GM11168 (cell line): Measurements from ENCODE around the gene ZNF532.
"Not testable (repeated sequence)": the region's sequence is repeated elsewhere in the genome, so short reads cannot be mapped to it uniquely, and the experiment has no call there.

ENCODE experiments used
- in situ Hi-C: fragments of 300-500 bp; cut with MboI; formaldehyde crosslinking; loops from one replicate; pipeline ENCODE4 v1.12.0; 2022; ENCODE audit warnings: low sequenced_read_pairs; ENCODE audit not compliant: unreplicated experiment

Gene ZNF532

DNA sequence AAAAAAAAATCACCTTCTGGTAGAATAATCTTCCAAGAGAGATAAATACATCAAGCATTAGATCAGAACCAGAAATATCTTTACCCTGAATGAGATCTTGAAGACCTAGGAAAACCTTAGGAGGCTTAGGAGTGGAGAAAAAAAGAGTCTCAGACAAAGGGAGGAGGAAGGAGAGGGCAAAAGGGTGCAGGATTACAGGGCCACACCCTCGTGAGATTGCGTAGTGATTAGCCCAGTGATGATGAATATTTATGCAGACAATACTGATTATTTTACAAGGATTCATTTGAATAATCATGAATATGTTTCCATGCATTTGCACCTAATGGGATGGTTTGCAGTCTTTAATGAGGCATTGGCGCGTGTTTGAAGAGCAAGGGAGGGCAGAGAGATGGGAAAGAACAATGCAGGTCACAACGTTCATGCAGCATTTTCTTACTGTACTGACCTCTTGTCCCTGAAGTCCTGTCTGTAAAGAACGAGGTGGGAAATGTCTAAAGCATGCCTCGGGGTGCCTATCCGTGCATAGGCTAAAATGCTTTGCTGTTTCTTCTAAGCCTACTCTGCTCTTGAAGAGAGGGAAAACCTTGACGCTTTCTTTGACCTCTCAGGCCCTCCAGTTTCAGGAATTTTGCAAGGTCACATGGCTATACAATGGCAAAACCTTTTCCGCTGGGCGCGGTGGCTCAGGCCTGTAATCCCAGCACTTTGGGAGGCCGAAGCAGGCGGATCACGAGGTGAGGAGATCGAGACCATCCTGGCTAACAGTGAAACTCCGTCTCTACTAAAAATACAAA is 18.6 kb upstream of the ZNF532 start:
- in situ Hi-C loops: no loop called here

DNA sequence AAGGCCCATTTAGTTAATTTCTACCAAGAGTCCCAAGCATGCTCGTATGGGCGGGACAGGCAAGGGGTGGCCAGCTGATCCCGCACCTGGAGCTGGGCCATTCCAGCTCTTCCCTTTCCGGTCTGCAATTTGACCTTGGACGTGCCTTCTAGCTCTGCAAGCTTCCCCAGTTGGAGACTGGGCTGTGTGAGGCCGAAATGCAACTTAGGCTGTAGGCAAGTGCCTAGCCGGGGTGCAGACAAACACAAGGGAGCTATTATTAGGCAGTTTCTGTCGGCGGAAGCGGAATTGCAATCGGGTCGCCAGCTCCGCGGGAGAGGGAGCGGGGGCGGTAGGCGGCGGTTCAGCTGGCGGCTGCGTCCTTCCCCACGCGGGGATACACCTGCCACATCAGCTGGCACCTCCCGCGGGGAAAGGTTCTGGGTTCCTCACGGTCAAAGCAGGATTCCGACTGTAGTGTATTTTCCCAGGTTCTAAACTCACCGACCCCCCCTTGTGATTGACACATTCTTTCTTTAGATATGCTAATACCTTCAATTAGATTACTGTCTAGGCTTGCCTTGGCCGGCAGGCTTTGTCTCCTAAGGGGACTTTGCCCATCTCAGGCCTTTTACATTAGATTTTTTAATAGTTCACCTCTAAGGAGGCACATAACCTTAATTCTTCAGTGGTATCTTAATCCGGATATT is 17.1 kb upstream of the ZNF532 start:
- in situ Hi-C loops: no loop called here

DNA sequence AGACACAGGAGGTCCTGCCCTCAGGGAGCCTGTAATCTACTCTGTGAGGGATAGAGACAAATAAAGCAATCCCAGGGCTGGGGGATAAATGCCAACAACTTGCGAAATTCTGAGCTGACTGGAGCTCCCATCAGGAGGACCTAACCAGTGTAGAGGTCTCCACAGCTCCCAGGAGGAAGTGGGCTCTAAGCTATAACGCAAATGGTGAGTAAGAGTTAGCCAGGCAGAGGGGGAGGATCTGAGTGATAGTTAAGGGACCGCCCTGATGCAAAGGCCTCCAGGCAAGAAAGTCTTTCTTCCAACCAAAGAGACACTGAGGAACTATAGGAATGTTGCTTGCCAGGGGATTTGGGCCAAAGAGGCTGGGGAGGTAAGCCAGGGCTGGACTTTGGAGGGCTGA is 16.0 kb upstream of the ZNF532 start:
- in situ Hi-C loops: no loop called here

DNA sequence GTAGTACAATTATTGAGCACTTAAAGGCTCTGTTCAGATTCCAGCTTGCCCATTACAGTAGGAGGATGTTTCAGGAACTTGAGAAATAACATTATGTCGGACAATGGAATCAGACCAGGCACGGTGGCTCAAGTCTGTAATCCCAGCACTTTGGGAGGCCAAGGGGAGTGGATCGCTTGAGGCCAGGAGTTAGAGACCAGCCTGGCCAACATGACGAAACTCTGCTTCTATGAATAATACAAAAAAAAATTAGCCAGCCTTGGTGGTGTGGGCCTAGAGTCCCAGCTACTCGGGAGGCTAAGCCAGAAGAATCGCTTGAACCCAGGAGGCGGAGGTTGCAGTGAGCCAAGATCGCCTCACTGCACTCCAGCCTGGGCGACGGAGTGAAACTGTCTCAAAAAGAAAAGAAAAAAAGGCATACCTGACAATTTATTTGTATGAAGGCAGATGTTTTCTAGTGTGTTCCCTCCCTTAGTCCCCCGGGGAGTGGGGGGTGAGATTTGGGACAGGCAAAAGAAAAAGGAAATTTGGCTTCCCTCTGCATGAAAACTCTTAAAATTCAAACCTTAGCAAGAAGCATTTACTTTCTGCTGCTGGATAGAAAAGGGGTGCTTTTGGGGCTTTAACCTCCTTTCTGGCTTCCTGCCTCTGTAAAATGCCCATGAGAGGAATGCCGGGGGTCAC is 13.7 kb upstream of the ZNF532 start:
- in situ Hi-C loops: no loop called here

DNA sequence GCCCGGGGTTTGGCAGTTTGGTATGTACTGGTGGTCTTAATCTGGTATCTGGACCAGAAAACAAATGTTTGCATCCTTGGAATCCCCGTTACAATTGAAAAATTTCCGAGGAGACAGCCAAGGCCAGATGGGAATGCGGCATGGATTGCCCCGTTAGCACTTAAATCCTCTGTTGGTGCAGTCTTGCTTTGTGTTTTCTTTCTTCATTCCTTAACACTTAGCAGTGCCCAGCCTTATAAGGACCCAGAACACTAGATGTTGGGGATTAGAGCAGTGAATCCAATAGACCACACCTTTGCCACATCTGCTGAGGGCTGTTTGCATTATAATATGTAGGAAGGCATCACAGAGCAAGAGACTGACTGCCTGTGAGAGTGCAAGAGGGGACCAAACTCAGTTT is 12.8 kb upstream of the ZNF532 start:
- in situ Hi-C loops: no loop called here

DNA sequence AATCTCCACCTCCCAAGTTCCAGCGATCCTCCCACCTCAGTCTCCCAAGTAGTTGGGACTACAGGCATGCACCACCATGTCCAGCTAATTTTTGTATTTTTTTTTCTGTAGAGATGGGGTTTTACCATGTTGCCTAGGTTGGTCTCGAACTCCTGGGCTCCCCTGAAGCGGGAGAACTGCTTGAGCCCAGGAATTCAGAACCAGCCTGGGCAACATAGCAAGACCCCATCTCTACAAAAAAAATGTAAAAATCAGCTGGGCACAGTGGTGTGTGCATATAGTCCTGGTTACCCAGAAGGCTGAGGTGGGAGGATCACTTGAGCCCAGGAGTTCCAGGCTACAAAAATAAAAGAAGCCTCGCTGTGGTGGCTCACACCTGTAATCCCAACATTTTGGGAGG is 12.0 kb upstream of the ZNF532 start:
- in situ Hi-C loops: no loop called here

DNA sequence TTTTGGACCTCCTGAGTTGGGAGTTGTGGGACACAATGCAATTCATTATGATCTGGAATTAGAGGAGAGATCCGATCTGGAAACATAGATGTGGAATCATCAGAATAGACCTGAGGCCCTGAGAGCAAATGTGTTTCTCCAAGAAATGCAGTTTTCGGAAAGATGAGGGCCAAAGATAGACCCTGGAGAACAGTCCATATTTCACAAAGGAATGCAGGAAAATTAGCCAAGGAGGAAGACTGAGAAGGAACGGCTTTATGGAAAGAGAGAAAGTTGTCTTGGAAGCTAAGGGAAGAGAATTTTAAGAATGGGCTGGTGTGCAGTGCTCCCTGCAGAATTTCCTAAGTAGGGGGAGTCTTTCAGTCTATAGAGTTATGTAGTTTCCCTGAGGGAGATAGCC is 11.1 kb upstream of the ZNF532 start:
- in situ Hi-C loops: no loop called here

DNA sequence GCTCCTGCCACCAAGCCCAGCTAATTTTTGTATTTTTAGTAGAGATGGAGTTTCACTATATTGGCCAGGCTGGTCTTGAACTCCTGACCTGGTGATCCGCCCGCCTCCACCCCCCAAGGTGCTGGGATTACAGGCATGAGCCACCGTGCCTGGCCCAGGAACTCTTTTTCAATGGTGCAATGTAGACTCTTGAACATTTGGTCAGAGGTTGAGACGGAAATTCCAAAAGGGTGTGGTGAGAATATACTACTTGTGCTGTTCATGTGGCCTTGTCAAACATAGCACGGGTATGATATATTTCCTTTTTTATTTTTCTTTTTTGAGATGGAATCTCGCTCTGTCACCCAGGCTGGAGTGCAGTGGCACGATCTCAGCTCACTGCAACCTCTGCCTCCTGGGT is 9.2 kb upstream of the ZNF532 start:
- in situ Hi-C loops: not testable (repeated sequence)

DNA sequence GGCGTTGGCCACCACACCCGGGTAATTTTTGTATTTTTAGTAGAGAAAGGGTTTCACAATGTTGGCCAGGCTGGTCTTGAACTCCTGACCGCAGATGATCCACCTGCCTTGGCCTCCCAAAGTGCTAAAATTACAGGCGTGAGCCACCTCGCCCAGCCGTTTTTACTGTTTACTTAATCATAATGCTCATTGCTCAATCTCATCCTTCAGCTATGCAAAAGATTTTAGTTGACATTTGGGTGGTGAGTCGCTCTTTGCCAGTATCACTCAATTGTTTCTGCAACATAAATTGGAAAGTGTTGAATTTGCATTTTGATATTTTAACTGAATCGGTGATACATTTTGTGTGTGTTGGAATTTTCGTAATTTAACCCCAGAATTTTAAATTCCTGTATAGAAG is 7.8 kb upstream of the ZNF532 start:
- in situ Hi-C loops: no loop called here

DNA sequence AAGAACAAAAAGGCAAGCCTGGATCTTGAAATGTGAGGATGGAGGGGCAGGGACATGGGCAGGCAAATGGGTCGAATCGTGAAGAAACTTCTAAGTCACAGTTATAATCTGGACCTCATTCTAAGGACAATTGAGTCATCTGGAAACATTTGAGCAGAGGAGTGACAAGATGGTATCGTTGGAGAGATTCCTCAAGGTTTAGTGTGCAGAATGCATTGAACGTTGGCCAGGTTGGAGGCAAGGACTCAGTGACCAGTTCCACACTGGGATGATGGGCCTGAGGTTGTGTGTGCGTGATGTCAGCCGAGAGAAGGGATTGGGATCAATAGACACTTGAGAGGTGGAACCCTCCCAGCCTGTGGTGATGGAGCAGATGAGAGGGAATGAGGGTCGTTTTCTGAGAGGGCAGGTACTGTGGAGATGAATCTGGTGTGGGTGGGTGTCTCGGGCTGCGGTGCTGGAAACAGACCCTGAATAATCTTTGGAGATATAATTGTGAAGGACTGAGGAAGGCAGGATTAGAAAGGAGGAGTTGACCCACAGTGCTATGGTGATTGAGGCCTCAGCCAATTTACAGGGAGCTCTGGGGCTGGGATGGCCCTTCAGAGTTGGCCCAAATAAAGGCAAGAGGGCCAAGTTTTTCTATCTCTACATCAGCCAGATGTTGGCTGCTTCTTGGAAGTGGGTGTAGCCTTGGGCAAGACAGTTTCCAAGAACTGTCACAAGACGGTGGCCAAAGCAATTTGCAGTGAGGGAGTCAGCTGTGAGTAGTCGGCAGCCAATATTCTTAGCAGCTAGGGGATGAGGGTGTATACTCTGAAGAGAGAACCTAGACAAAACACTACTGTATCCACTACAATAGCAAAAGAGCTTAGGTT is 5.8 kb upstream of the ZNF532 start:
- in situ Hi-C loops: no loop called here

DNA sequence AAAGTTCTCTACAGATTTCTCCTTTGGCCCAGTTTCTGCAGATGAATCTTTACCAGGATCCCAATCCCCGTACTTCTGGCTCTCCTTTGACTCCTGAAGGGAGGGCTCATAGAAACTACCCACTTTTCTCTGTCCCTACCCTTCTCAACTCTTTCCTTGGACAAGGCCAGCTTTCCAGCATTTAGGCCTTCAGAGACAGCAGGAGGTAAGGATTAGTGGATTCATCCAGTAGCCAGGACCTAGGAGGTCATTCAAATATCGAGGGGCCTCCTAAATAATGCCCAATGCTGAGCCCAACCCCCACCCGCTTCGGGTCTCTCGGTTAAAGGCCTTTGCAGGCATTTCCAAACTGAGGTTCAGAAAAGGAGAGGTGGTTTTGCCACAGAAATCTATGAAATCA is 4.8 kb upstream of the ZNF532 start:
- in situ Hi-C loops: no loop called here

DNA sequence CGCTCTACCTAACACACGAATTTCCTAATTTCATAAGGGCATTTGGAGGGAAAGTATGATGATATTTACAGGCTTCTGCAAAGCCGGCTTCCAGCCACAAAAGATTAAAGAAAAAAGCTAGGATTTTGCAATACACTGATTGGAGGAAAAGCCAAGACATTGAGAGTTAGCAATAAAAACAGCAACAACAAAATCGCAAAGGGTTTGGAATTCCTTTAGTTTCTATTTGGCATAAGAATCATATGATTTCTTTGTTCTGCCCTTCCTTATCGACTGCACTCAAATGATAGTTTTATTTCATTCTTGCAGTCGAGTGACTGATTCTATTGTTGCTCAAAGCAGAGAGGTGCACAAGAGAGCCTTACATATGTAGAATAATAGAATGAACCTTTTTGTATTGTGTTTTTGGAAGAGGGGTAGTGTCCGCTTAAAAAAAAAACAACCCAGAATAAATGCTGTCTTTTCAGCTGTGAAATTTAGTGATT is 3.9 kb upstream of the ZNF532 start:
- in situ Hi-C loops: no loop called here

DNA sequence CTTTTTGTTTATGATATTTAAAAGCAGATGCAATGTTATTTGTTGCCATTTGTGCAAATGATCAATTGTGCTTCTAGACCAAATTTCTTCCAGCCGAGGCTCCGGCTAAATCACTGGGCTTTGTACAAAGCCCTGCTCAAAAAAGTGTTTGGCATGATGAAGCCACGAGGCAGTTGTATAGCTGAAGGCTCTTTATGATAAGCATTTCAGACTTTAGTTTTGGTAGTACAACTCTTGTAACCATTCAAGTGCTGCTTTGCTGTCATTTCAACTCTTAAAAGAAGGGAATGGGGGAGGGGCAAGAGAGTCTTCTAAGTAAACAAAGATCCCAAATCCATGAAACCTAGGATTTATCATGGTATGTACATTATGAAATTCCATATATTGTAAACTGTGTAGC is 3.3 kb upstream of the ZNF532 start:
- in situ Hi-C loops: no loop called here

DNA sequence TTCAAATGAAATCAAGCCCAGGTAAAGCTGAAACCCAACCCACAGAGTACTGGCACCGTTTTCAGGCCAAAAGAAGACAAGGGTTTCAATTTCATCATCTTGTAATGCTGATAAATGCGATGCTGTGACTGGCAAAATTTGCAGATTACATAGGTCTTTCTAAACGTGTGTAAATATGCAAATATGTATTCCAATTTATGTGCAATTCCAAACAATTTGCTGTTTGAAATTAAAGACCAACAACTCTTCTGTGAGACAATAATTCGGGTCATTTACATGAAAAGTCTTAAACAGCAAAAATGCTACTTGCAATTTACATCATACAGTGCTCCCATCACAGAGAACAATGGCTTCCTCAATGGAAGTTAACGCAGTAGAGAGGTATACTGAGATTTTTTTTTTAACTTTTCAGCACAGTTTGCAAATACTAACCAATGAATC is 2.8 kb upstream of the ZNF532 start:
- in situ Hi-C loops: no loop called here

DNA sequence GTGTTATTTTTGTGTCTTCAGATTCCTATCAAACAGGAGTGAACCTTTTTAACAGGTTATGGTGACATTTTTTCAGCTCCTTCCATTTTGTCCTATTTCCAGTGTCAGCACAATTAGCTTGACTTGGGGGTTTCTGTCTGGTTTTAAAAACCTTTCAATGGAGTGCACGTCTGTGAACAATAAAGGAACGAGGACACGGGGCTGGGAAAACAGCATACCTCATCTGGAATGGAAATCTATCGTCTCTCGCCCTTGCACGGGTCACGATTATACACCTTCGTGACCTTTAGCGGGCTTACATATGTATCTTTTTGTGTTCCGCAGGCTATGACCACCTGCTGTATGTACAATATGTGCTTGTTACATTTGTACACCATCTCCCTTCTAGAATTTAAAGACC is 2.3 kb upstream of the ZNF532 start:
- in situ Hi-C loops: no loop called here

DNA sequence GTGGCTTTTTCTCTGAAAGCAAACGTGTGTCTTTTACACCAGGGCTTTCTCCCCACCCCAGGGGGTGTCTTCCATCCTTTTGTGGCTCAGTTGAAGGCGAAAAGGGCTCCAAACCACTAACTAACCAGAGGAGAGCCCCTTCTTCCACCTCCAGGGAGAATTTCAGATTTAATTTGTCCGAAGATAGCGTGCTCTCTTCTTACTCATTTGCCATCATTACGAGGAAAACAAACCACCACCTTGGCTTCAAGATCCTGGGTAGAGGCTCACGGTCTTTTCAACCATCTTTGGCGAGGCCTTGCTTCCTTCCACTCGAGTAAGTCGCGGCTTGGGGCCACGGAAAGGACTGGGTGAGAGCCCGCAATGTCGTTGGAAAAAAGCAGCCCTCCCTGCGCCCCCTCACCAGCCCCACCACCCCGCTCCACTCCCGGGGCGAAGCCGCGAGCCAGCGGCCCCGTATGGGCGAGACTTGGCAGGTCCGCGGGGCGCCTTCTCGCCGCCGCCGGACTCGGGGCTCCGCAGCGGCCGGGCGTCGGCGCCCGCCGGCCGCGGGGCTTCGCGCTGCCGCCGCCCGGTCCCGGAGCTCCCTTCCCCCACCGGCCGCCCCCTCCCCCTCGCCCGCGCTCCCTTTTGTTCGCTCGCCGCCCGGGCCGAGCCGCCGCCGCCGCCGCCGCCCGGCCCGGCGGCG is 1.7 kb upstream of the ZNF532 start:
- in situ Hi-C loops: no loop called here

DNA sequence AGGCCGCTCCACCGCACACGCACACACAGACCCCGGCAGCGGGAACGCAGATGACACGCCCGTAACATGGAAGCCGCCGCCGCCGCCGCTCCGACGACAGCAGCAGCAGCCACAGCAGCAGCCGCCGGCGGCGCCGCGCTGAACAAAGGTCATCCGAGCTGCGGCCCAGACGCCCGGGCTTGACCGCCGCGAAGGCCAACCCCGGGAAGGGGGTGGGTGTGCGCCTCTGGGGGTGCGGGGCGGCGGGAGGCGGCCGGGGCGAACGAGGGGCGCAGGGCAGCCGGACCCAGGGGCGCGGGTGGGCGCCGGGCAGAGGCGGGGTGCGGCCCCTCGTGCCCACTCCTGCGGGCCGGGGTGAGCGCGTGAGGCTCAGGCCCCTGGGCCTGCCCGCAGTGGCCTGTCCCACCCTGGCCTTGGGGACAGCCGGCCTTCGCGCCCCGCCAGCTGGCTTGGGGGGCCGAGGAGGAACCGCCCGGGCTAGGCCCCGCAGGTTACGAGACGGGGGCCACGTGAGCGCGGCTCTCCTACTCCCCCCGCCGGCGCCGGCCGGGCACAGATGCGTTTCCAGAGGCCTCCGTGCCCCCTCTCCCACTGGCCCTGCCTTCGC is 1.0 kb upstream of the ZNF532 start:
- in situ Hi-C loops: no loop called here

DNA sequence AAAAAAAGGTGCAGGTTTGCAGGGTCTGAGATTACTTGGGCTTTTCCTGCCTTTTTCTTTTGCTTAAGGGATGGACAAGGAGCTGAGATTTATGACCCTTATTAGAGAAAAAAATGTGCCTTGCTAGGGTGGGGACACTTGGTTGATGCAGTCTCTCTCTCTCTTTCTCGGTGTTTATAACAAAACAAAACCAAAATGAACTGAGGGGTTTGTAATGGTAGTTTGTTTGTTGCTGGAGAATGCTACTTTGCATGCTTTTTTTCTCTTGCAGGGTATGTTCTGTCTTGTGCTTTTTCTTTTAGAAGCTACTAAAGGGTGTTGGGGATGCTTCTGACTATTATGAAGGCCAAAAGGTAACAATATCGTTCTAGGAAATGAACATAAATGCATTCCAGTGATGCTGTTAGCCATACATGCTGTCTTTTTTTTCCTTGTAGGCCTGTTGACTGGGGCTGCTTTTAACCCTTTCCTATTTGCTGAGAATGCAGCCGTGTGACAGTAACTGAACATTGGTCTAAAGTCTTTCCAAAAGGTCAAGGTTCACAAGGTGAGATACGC is 435 bp downstream of the ZNF532 start:
- in situ Hi-C loops: no loop called here

DNA sequence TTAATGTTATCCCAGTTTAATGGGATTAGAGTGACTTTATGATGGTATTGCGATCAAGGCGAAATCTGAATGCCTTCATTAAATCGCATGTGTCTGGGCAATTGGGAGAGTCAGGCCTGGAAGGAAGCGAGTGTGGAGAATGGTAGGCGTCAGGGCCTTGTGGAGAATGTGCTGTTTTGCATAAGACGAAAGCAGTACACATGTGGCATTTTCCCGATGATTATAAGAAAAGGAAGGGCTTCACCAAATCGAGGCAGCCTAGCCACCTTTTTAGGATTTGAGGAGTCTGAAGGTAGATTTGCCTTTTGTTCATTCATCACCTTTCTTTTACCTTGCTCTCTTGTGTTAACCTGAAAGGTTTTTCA is 1.0 kb downstream of the ZNF532 start:
- in situ Hi-C loops: no loop called here
